Measurements from ENCODE around the gene ODF4.
"Not testable (repeated sequence)": the region's sequence is repeated elsewhere in the genome, so short reads cannot be mapped to it uniquely, and the experiment has no call there.

Gene ODF4

DNA sequence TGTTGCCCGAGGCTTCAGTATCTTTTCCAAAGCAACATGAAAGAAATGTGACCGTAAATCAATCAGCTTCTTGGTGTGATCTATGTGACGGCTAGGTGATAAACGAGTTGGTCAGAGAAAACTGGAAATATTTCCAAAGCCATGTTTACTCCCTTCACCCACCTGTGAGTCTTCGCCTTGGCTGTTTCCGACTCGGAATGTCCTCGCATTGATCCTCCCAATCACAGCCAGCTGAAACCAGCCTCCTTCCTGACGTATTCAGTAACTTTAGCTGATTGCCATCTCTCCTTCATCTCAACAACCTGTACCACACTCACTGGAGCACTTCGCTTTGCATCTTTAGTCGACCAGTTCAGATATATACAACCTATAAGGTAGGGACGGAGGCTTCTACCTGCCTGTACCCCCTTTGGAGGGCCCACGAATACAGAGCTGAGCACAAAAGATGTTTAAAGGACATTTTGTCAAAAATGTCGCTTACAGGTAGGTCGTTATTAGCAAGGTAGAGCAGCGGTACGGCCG, 36.2 kb downstream of the ODF4 start:
- no peak for DNase-seq (ENCODE audit: low read depth in 2 of 2)
- peak overlapping the region; percentile 60 to 80 for H3K4me3 ChIP-seq (replicated peaks in 1 of 2; ENCODE audit: low read depth in 2 of 2, low read length in 2 of 2)
- TF ChIP-seq, protein P1, sequence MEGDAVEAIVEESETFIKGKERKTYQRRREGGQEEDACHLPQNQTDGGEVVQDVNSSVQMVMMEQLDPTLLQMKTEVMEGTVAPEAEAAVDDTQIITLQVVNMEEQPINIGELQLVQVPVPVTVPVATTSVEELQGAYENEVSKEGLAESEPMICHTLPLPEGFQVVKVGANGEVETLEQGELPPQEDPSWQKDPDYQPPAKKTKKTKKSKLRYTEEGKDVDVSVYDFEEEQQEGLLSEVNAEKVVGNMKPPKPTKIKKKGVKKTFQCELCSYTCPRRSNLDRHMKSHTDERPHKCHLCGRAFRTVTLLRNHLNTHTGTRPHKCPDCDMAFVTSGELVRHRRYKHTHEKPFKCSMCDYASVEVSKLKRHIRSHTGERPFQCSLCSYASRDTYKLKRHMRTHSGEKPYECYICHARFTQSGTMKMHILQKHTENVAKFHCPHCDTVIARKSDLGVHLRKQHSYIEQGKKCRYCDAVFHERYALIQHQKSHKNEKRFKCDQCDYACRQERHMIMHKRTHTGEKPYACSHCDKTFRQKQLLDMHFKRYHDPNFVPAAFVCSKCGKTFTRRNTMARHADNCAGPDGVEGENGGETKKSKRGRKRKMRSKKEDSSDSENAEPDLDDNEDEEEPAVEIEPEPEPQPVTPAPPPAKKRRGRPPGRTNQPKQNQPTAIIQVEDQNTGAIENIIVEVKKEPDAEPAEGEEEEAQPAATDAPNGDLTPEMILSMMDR (IDR thresholded peaks at IDR 0.05; ENCODE audit: low read depth, low read length) = no peak

DNA sequence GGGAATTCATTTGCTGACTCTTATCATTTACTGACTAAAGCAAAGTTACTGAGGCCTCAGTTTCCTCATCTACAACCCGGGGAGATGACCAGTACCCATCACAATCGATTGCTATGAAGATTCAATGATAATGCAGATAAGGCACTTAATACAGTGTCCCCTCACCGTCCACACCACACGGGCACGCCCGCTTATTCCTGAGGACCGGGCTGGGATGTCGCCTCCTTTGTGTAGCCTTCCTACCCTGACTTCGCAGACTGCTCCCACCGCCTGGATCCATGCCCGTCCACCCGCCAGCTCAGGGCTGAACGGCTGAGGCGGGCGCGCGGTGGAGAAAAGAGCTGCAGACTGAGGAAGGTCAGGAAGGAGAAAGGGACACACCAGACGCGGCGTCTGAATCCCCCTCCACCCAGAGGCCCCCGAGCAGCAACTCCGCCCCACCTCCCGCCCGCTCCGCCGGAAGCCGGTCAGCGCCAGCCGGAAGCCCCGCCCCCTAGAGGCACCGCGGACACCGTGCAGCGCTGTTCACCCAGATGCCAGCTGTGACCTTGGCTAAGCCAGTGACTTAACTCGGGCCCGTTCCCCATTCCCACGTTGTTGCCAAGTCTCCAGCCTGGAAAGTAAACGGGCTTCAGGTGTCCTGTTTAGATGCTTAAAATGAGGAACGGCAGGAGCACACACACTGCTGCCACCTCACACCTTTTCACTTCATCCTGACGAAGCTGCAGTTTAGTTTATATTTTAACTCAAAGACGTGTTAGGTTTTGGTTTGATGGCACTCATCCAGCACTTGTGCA, 36.8 kb downstream of the ODF4 start, which contains the start of gene KRABD2:
Gene KRABD2, minus strand, starts transcription at position 434 of the 797 bp plus-strand sequence.
- peak within 1 kb of the TSS; percentile 60 to 80 for H3K4me3 ChIP-seq (replicated peaks in 1 of 2; ENCODE audit: low read depth in 2 of 2, low read length in 2 of 2)
- DNase-seq (ENCODE audit: low read depth in 2 of 2) = peak; percentile 83 to 88
- TF ChIP-seq, protein P1 (IDR thresholded peaks at IDR 0.05; ENCODE audit: low read depth, low read length) = peak; percentile 51

DNA sequence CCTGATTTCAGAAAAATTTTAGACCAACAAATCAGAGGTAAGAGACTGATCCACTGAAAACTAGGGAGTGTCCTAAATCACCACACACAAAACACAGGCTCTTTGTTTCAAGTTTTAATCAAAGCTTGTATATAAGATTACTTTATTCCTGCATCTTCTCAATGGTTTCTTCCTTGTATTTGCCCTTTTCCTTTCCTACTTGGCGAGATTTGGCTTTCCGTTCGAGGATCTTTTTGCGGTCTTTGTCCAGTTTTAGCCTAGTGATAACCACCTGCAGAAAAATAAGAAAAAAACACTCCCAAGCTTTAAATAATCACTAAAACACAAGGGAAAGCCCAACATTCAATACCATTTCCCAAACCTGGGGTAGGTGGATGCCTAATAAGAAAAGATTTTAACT, 37.8 kb downstream of the ODF4 start:
- no peak overlapping the region for H3K4me3 ChIP-seq (replicated peaks in 1 of 2; ENCODE audit: low read depth in 2 of 2, low read length in 2 of 2)
- no peak for DNase-seq (ENCODE audit: low read depth in 2 of 2)
- TF ChIP-seq, protein P1 (IDR thresholded peaks at IDR 0.05; ENCODE audit: low read depth, low read length) = no peak

DNA sequence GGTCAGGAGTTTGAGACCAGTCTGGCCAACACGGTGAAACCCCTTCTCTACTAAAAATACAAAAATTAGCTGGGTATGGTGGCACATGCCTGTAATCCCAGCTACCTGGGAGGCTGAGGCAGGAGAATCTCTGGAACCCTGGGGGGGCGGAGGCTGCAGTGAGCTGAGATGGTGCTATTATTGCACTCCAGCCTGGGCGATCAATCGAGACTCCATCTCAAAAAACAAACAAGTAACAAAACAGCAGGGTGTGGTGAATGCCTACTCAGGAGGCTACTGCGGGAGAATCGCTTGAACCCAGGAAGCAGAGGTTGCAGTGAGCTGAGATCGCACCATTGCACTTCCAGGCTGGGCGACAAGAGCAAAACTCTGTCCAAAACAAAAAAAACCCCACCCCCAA, 38.5 kb downstream of the ODF4 start:
- not testable (repeated sequence) for DNase-seq (ENCODE audit: low read depth in 2 of 2); H3K4me3 ChIP-seq (replicated peaks in 1 of 2; ENCODE audit: low read depth in 2 of 2, low read length in 2 of 2)

DNA sequence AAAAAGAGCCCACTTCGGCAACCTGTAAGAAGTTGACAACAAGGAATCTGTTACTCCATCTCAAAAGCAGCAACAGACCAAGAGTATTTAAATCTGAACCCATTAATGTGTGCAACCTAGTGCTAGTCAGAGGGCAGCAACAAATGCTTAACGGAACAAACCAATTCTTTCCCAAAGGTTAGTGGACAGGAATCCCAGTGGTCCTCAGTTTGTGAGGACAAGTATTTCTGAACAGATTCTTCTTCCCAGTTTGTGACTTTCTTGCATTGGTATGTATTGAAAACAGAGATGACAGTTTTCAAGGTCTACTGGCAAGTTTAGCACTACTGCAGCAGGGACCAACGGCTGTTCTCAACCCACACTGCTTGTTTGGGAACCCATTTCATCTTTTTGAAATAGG, 40.4 kb downstream of the ODF4 start:
- TF ChIP-seq, protein P1 (IDR thresholded peaks at IDR 0.05; ENCODE audit: low read depth, low read length) = no peak
- no peak for DNase-seq (ENCODE audit: low read depth in 2 of 2)
- no peak overlapping the region for H3K4me3 ChIP-seq (replicated peaks in 1 of 2; ENCODE audit: low read depth in 2 of 2, low read length in 2 of 2)

DNA sequence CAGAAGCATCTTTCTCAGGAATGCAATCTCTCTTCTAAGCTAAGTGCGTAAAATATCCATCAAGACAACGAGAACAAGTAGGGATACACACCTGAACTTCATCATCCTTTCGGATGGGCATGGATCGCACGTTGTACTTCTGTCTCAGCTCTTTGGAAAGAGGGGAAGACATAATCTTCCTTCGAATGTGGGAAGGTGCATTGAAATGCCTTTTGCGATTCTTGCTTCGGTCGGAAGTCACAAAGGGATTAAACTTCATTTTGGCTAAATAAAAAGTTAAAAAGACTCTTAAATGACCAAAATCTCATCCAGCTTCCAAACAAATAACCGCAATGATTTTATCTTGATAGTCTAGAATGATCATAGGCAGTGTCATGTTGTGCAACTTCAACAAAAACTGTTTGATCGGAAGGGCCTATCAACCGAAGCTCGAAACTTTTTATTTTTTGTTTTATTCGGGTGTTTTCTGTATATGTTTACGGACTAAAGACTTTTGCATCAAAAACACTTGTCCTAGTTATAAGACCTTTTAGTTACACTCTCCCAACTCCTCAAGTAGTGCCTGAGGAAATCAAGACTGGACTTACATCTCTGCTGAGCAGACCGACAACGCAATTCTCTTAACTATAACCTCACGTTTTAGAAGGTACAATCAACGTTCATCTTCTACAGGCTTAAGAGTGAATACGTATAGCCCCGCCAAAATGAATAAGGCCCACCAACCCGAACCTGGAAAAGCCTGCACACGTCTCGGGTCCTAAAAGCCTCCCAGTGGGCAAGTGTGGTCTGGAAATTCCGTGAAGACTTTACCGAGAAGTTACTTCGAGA, 42.6 kb downstream of the ODF4 start:
- H3K4me3 ChIP-seq (replicated peaks in 1 of 2; ENCODE audit: low read depth in 2 of 2, low read length in 2 of 2) = peak overlapping the region; percentile 77 to 80
- DNase-seq (ENCODE audit: low read depth in 2 of 2) = peak in 1 of 2 donors; percentile 19
- TF ChIP-seq, protein P1 (IDR thresholded peaks at IDR 0.05; ENCODE audit: low read depth, low read length) = no peak

DNA sequence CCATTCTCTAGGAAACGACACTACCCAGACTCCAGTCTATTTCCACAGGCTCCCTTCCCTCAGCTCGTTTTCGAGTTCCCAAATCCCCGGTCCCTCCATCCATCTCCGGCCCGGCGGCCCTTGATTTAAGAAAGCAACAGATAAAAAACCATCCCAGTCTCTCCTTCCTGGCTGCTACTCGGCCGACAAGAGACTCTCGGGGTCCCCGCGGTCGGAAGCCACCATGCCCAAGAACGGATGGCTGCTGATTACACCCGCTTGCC, 43.2 kb downstream of the ODF4 start:
- TF ChIP-seq, protein P1 (IDR thresholded peaks at IDR 0.05; ENCODE audit: low read depth, low read length) = no peak
- H3K4me3 ChIP-seq (replicated peaks in 1 of 2; ENCODE audit: low read depth in 2 of 2, low read length in 2 of 2) = peak overlapping the region; percentile 77 to 80
- DNase-seq (ENCODE audit: low read depth in 2 of 2) = no peak

Data from cardiac fibroblast (primary cell).